ENCODE data around the gene CYB5R4.

The CYB5R4 gene

DNA sequence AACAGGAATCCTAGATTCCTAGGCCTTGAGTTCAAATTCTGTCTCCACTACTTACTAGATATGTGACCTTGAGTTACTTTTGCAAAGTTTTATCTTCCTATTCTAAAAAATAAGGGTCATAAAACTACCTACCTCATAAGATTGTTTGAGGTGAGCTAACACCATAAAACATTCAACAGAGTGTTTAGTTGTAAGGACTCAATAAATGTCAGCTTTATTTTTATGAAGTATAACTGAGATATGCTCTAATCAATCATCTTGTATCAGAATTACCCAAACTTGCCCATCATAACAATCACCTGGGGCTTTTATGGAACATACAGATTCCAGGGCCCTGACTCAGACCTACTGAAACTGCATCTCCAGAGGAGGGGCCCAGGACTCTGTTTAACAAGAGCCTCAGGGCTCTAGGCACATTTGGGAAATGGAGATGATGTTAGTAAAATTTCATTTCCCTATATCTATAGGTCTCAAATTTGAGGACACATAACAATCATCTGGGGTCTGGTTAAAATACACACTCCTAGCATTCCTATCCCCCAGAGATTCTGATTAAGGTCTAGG is 138.6 kb downstream of the CYB5R4 start:
- no peak for DNase-seq

GRCh38 chr6:84001119-84001518 is 141.6 kb downstream of the CYB5R4 start:
- DNase-seq = no peak

DNA sequence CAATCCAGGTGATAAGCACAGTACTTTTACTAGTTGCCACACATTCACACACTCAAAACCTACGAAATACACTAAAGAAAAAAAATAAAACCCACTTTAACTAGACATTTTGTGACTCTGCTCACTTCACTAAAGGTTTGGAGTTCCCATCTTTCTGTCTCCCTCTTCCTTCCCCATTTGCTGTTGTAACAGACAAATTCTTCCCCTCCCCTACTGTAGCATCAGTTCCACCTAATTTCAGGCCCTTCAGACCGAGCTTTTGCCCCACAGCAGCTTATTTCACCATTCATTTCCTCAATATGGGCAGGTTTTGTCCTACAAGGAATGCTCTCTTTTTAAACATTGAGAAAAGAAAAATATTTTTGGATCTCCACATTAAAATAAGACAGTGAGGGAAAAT is 142.7 kb downstream of the CYB5R4 start:
- no peak for DNase-seq

- no peak for DNase-seq
Measured at GRCh38 chr6:84003131-84003530, 143.6 kb downstream of the CYB5R4 start.

- DNase-seq = no peak
Measured at GRCh38 chr6:84003654-84004053, 144.2 kb downstream of the CYB5R4 start.

GRCh38 chr6:84007871-84008270 is 148.4 kb downstream of the CYB5R4 start:
- no peak for DNase-seq

GRCh38 chr6:84013354-84013753 is 153.9 kb downstream of the CYB5R4 start:
- DNase-seq = no peak

DNA sequence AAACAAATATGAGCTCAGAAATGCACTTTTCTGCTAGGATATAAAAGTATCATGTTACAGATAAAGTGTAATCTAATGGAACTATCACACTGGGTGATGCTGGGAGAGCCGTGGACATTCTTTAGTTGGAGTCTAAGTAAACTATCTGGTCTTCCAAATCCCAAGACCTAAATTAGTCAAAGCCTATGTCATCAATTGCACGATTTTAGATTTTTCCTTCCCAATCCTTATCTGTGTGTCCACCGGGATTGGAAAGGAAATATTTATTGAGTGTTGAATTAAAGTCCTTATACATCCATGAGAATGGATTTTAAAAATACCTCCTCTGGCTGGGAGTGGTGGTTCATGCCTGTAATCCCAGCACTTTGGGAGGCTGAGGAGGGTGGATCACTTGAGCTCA is 154.4 kb downstream of the CYB5R4 start:
- DNase-seq = no peak

DNA sequence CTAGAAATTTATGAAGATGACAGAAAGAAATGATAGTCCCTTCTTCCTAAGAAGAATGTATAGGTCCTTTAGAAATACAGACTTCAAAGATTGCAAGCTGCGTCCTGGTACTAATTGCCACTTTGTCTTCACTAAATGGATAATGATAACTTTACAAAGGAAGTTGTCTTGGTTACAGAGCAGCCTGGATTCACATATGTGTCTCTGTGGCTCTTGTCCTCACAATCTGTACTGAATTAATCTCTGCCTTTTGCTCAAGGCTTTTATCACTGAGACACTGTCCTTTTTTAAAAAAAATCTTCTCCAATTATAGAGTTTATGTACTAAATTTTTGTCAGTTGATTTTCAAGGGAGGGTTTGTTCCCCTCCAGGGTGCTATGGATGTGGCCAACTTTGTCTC is 156.5 kb downstream of the CYB5R4 start:
- DNase-seq = no peak

Measured in NCI-H2029 (cell line).